Astrocyte (in vitro differentiated cells and primary cell): ENCODE data around the gene PADI6.

Experiments
- CTCF ChIP-seq: IDR thresholded peaks from 2 replicates; pipeline ENCODE4 v1.5.1; 2011; ENCODE audit warnings: low read depth, mild to moderate bottlenecking, inconsistent platforms, low read length, moderate library complexity; ENCODE audit not compliant: insufficient read depth
- EZH2 ChIP-seq: IDR thresholded peaks from 2 replicates; pipeline ENCODE4 v1.6.1; 2012; ENCODE audit warnings: mild to moderate bottlenecking, low read length, inconsistent platforms; ENCODE audit not compliant: insufficient read depth

GRCh38 chr1:17412093-17412870 lies 40.3 kb downstream of the PADI6 start:
- no peak for TF ChIP-seq CTCF
- TF ChIP-seq EZH2, result no peak
